Retina (tissue), 1 donor: Measurements from ENCODE around the gene COBL.

Source experiments
- DNase-seq: peaks from one replicate; pipeline ENCODE4 v3.0.0-alpha.2; 2016

COBL gene

GRCh38 chr7:51135576-51135975, 181.0 kb downstream of the COBL start:
- DNase-seq: no peak

DNA sequence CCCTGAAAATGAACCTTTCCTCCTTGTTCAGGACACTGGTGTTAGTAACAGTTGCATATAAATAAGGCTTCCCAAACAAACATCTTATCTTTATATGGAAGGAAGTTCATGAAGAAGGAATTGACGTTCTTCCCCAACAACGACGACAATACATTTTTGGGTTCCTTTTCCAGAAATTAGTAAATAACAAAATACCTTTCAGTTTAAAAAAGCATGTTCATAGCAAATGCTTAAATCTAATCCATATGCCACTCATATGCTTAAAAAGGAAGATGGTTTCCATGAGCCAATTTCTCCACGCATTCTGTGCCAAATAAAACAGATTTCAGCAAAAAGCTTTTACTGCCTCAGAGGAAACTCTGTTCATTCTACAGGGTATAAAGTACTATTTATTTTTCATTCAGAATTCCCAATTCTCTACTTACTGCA, 182.6 kb downstream of the COBL start:
- DNase-seq: no peak

- no peak for DNase-seq
Measured at GRCh38 chr7:51132661-51133060, 183.9 kb downstream of the COBL start.

DNA sequence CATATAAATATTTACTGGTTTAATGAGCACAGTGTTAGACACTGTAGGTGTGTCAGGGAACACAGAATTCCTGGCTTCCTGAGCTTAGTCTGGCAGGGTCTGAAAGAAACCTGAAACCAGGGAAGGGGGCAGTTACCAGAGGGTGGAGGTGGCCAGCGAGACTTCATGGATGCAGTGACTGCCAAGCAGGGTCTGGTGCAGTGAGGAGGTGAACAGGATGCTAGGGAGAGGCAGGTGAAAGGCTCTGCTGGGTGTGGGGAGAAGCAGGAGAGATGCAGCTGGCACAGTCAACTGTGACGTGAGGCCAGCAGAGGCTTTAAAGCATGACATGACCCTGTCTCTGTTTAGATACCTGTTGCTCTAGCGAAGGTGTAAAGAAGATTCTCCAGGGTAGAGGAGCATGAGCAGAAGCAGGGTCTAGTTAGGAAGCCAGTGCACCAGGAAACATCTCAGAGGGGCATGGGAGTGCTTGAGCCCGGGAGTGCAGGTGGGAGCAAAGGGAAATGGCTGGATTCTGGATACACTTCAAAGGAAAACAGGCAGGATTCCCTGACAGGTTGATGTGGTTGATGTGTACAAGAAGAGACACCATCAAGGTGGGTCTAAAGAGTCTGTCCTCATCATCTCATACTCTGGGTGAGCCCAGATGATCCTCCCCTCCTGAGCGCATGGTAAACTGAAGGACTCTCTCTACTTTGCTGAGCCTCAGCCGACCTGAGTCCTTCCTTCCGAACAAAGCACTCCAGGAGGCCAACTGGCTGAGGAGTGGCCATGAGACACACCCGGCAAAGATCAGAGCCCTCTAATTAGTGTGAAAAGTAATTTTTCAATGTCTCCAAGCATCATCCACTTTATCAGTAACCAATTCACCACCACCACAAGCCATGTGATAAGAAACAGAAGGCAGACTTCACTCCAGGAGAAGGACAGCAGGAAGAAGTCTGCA, 186.8 kb downstream of the COBL start:
- DNase-seq: no peak

DNA sequence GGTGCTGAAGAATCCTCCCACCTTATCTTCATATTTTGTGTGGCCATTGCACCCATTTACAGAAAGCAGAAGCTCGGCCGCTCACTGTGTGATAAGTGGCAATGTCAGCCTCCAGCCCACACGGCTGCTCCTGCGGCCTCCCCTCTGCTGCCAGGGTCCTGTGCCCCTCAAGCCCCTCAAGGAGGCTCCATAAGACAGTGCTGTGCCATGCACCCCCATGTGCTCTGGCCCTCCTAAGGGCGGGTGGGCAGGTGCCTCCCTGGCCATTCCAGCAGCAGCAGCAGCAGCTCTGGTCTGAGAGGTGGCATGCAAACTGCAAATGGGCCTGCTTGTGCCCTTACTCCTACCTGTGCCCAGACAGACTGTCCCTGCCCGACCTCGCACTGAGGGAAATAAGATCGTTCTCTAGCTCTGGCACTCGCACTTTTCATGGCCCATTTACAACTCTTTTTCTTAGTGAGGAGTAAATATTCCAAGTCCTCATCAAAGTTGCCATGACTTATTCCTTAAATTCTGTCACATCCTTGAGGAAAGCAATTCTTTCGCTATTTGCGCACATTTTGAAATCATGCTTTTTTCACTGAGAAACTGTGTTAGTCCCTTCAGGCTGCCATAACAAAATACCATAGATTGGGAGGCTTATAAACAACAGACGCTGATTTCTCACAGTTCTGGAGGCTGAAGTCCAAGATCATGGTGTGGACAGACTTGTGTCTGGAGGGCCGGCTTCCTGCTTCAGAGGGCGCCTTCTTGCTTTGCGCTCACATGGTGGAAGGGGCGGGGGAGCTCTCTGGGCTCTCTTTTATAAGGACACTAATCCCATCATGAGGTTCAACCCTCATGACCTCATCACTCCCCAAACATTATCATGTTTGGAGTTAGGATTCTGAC, 187.8 kb downstream of the COBL start:
- DNase-seq: no peak

GRCh38 chr7:51127618-51127904, 189.0 kb downstream of the COBL start:
- no peak for DNase-seq

DNA sequence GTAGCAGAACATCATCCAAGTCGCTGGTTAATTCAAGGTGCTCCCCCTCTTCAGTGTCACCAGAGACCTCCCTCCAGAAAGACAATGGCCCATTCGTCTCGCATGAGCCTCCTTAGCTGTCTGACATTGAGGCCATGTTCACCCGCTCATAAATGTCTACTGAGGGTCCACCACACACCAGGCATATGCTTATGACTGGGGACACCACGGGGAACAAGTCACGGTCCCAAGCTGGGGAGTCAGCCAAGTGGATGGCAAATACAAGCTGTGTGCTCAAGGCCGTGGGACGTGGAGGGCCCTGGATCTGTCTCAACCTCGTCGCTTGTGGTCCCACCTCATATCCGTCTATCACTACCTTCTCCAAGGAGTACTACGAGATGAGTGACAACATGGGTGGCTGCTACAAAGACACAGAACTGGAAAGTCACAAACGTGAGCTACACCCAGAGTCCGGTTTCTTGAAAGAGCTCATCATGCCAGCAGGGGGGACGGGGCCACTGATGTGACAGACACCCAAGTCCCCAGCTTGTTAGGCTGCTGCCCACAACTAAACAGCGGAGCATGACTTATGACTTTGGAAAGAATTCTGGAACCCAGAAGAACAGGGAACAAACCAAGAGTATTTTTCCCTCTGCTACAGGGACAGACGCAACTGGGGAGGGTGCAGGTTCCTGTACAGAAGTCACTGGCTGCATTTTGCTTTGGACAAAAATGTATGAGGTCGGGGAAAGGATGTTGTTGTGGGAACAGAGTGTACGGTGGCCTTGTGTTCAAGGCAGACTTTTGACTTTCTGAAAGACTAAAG, 189.6 kb downstream of the COBL start:
- no peak for DNase-seq

GRCh38 chr7:51126324-51126723, 190.3 kb downstream of the COBL start:
- DNase-seq: no peak

GRCh38 chr7:51124321-51124720, 192.3 kb downstream of the COBL start:
- DNase-seq: no peak

GRCh38 chr7:51123322-51124019, 193.1 kb downstream of the COBL start:
- no peak for DNase-seq

DNA sequence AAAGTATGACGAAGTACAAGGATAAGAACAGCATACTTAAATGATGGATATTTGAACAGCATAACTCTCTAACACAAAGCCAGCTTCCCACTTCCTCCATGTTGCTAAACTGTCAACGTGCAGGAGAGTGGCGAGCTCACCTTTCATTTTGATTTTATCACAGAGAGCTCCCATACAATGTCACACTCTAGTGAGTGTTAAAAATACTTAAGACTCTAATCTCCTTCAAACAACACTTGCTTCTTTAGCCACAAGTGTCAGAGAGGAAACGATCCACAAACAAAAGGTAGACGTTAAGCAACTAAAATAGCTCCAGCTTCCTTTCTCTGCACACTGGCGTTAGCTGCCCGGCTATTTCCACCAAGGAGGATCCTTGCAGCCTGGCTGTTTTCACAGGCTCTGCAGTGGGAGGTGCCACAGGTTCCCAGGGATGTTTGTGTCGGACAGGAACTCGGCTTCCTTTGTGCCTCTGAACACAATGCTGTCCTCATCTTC, 194.6 kb downstream of the COBL start:
- DNase-seq: peak; percentile 26

- no peak for DNase-seq
Measured at GRCh38 chr7:51121036-51121790, 195.4 kb downstream of the COBL start.

GRCh38 chr7:51118628-51119027, 198.0 kb downstream of the COBL start:
- no peak for DNase-seq

- no peak for DNase-seq
Measured at GRCh38 chr7:51114501-51114900, 202.1 kb downstream of the COBL start.

GRCh38 chr7:51113962-51114361, 202.6 kb downstream of the COBL start:
- no peak for DNase-seq

- no peak for DNase-seq
Measured at GRCh38 chr7:51113560-51113959, 203.0 kb downstream of the COBL start.

GRCh38 chr7:51111241-51111940, 205.2 kb downstream of the COBL start:
- DNase-seq: no peak

GRCh38 chr7:51108134-51108533, 208.5 kb downstream of the COBL start:
- no peak for DNase-seq

DNA sequence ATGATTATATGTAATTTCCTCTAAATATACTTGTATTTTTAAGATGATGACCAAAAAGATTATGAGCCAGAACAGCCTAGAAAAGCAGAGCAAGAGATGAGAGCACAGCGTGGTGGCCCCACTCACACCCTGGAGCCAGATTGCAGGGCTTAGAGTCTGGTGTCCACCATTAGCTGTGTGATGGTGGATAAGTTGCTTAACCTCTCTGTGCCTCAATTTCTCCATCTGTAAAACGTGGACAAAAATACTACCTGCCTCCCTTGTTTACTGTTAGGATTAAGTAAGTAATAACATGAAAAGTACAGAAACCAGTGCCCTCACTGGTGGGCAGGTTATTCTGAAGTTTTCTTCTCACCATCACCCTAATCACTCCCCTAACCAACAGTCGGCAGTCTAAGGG, 212.3 kb downstream of the COBL start:
- no peak for DNase-seq

- DNase-seq: no peak
Measured at GRCh38 chr7:51103718-51104117, 212.9 kb downstream of the COBL start.

- DNase-seq: no peak
Measured at GRCh38 chr7:51102828-51103227, 213.8 kb downstream of the COBL start.
